Endothelial cell of umbilical vein (primary cell): ENCODE results near the gene NR2F2. TPM values are rescaled to one million over a fixed set of nuclear protein-coding genes. Genes with fewer than 3 reads are reported as not detected.

Source experiments
- BruUV-seq: library from RNA; stranded (reverse); fragments of 400-500 nt; replicated peaks from 2 replicates; lab custom pipeline; 2021; lab: Mats Ljungman, UMichigan
- CTCF ChIA-PET: fragments of 300-600, 350-600 bp; sonication (Branson Sonifier 250); formaldehyde crosslinking; loops from one replicate; lab custom pipeline; 2021; ENCODE audit warnings: antibody characterized with exemption, inconsistent platforms; lab: Charles Lee
- POLR2A ChIA-PET: fragments of 300-600, 350-600 bp; sonication (Branson Sonifier 250); formaldehyde crosslinking; loops from one replicate; lab custom pipeline; 2021; ENCODE audit warnings: antibody characterized with exemption, inconsistent platforms; lab: Charles Lee
- DNase-seq: peaks from one replicate; pipeline ENCODE4 v3.0.0-alpha.2; 2011; ENCODE audit warnings: low read depth, low spot score
- FAIRE-seq: peaks from 2 replicates; lab custom pipeline; 2011; peaks lifted over from hg19 to GRCh38; lab: Jason Lieb, UNC
- H2AFZ ChIP-seq: 2 replicates; pipeline ENCODE4 v1.6.0; 2012; ENCODE audit warnings: low read depth, low read length, control low read depth, inconsistent platforms
- H3K27ac ChIP-seq: 2 replicates; pipeline ENCODE4 v1.5.1; 2011; ENCODE audit warnings: low read depth, mild to moderate bottlenecking, control low read depth, low read length, moderate library complexity; ENCODE audit not compliant: insufficient read depth
- H3K27me3 ChIP-seq, 2 experiments: 2 replicates each; pipeline versions ENCODE4 v1.6.0 to v1.6.1; 2011; ENCODE audit warnings: low read length in 2 of 2, mixed read lengths in 1 of 2; ENCODE audit not compliant: control insufficient read depth in 2 of 2, insufficient read depth in 2 of 2
- H3K36me3 ChIP-seq, 2 experiments: 2 replicates in 1 of 2; 3 replicates in 1 of 2; pipeline ENCODE4 v1.5.1; 2011; ENCODE audit warnings: low read length in 2 of 2, mild to moderate bottlenecking in 1 of 2, moderate library complexity in 1 of 2; ENCODE audit not compliant: control insufficient read depth in 2 of 2, insufficient read depth in 2 of 2; ENCODE audit errors: extremely low read depth in 1 of 2
- H3K4me1 ChIP-seq: 3 replicates; pipeline ENCODE4 v1.5.1; 2011; ENCODE audit warnings: mild to moderate bottlenecking, low read length; ENCODE audit not compliant: control insufficient read depth, insufficient read depth; ENCODE audit errors: extremely low read depth
- H3K4me2 ChIP-seq: 2 replicates; pipeline ENCODE4 v1.6.1; 2011; ENCODE audit warnings: low read length, control low read depth, mixed read lengths; ENCODE audit not compliant: insufficient read depth
- H3K4me3 ChIP-seq, 3 experiments: fragments of 200-600 bp in 1 of 3; sonication (generic), shearing (Covaris generic) in 1 of 3; replicated peaks in 1 of 3; 2 replicates each; pipeline ENCODE4 v1.5.1; 2011 to 2016; ENCODE audit warnings: control low read depth in 3 of 3, low read length in 3 of 3, mild to moderate bottlenecking in 2 of 3, inconsistent platforms in 1 of 3, low read depth in 1 of 3, moderate library complexity in 1 of 3; ENCODE audit not compliant: insufficient read depth in 1 of 3
- H3K79me2 ChIP-seq: 2 replicates; pipeline ENCODE4 v1.6.0; 2012; ENCODE audit warnings: low read length, inconsistent platforms; ENCODE audit not compliant: control insufficient read depth, insufficient read depth
- H3K9ac ChIP-seq: replicated peaks from 2 replicates; pipeline ENCODE3; 2011; ENCODE audit warnings: low read length, control low read depth; ENCODE audit not compliant: insufficient read depth; ENCODE audit errors: extremely low read depth
- H3K9me1 ChIP-seq: replicated peaks from 3 replicates; pipeline ENCODE4 v1.6.0; 2011; ENCODE audit warnings: mild to moderate bottlenecking, low read length; ENCODE audit not compliant: control insufficient read depth, insufficient read depth; ENCODE audit errors: extremely low read depth
- H3K9me3 ChIP-seq: replicated peaks from 2 replicates; pipeline ENCODE4 v1.5.1; 2012; ENCODE audit warnings: low read length, inconsistent platforms; ENCODE audit not compliant: control insufficient read depth, insufficient read depth
- H4K20me1 ChIP-seq: replicated peaks from 2 replicates; pipeline ENCODE3; 2011; ENCODE audit warnings: mild to moderate bottlenecking, low read length; ENCODE audit not compliant: control insufficient read depth, insufficient read depth; ENCODE audit errors: extremely low read depth
- EZH2 ChIP-seq: IDR thresholded peaks from 2 replicates; pipeline ENCODE4 v1.6.1; 2012; ENCODE audit warnings: borderline replicate concordance, low read depth, mild to moderate bottlenecking, moderate library complexity, low read length, inconsistent platforms; ENCODE audit not compliant: severe bottlenecking
- FOS ChIP-seq: IDR thresholded peaks from 2 replicates; pipeline ENCODE4 v1.6.1; 2011; ENCODE audit warnings: mild to moderate bottlenecking, low read length, moderate library complexity, borderline replicate concordance; ENCODE audit not compliant: insufficient read depth
- GATA2 ChIP-seq: IDR thresholded peaks from 2 replicates; pipeline ENCODE4 v1.7.0; 2011; ENCODE audit warnings: low read depth, mild to moderate bottlenecking, moderate library complexity, mixed read lengths, low read length; ENCODE audit not compliant: insufficient read length, insufficient read depth
- JUN ChIP-seq: IDR thresholded peaks from 2 replicates; pipeline ENCODE4 v1.6.1; 2011; ENCODE audit warnings: borderline replicate concordance, low read depth; ENCODE audit not compliant: insufficient read length, insufficient read depth
- MYC ChIP-seq: IDR thresholded peaks from one replicate; pipeline ENCODE4 v1.6.1; 2011; ENCODE audit warnings: mild to moderate bottlenecking, low read depth, low read length
- POLR2A ChIP-seq: IDR thresholded peaks from 2 replicates; pipeline ENCODE4 v1.6.1; 2012; ENCODE audit warnings: low read depth, mild to moderate bottlenecking, control low read depth, low read length
- POLR2AphosphoS5 ChIP-seq: IDR thresholded peaks from 2 replicates; pipeline ENCODE4 v1.6.1; 2012; ENCODE audit warnings: low read depth, mild to moderate bottlenecking, control low read depth, low read length, moderate library complexity; ENCODE audit not compliant: insufficient read depth
- dilution Hi-C: fragments of 300-500 bp; cut with MboI; formaldehyde crosslinking; loops from one replicate; pipeline ENCODE4 v1.15.0; 2019; ENCODE audit warnings: low sequenced_read_pairs; ENCODE audit not compliant: extremely low pct_ligation_motif_present
- intact Hi-C: fragments of 100-400 bp; cut with micrococcal nuclease; formaldehyde crosslinking; loops from one replicate; pipeline ENCODE4 v1.10.0; 2022
- polyA plus RNA-seq, 4 experiments: library from polyadenylated mRNA; depleted of rRNA in 3 of 4; stranded (reverse) in 3 of 4; unstranded in 1 of 4; fragments of >200 nt; gene quantifications; 2 replicates each; pipeline versions ENCODE4 v1.2.1 to v1.2.3, GENCODE V29; 2011 to 2012; ENCODE audit warnings: missing spikeins in 1 of 4
- total RNA-seq: library from RNA; stranded (reverse); gene quantifications from 2 replicates; pipeline ENCODE4 v1.2.3, GENCODE V29; 2021
- TF ChIP-seq, protein P1 (sequence below), 2 donors: IDR thresholded peaks; 1 replicate in 1 of 2; 2 replicates in 1 of 2; pipeline ENCODE4 v1.5.1; 2011; ENCODE audit warnings: low read length in 2 of 2, mild to moderate bottlenecking in 2 of 2, moderate library complexity in 2 of 2, control low read depth in 1 of 2, inconsistent platforms in 1 of 2, low read depth in 1 of 2; ENCODE audit not compliant: insufficient read depth in 1 of 2; ENCODE audit errors: extremely low read depth in 1 of 2
- TF ChIP-seq, protein P2 (sequence below): IDR thresholded peaks from 2 replicates; pipeline ENCODE4 v1.6.1; 2011; ENCODE audit not compliant: insufficient read depth, insufficient read length

Gene NR2F2
- total and polyA plus RNA-seq, 2 donors (not counting 3 experiments of a cell fraction or from before 2014, with no cell fraction given), result 105 to 182 TPM

DNA sequence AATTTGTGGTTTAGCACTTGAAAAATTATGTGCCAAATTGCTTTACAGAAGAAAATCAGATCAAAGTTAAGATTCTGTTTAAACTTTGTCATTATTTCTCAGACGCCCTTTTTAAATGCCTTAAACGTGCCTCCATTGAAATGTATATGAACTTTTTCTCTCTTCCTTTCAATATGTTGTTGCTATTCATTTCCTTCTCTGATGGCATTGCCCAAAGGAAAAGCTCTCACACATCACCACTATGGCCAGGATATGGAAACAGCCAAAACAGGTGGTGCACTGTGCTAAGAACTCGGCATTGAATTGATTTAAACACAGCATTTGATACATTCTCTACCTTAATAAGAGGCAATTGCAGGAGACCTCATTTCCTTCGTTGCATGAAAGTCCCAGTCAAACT, 35.7 kb upstream of the NR2F2 start:
- Histone ChIP-seq H3K27me3 (no peaks in the 10 kb centered on the region), H3K9me1 (no peaks in the 10 kb centered on the region), H3K4me2 (no peak overlapping the region), H2AFZ (no peak overlapping the region), H3K4me1 (no peaks in the 10 kb centered on the region), H4K20me1 (no peaks in the 10 kb centered on the region), H3K9ac (no peak overlapping the region), H3K4me3 (no peak overlapping the region), H3K79me2 (no peaks in the 10 kb centered on the region), H3K27ac (no peak overlapping the region), H3K9me3 (no peaks in the 10 kb centered on the region), H3K36me3 (no peaks in the 10 kb centered on the region)
- intact Hi-C loops, result no loop called here
- BruUV-seq, result no TSS peak
- ChIA-PET POLR2A (no interaction called here), CTCF (no interaction called here)
- DNase-seq (no peak), FAIRE-seq (no peak)
- dilution Hi-C loops, result no loop called here
- TF ChIP-seq, protein P1, sequence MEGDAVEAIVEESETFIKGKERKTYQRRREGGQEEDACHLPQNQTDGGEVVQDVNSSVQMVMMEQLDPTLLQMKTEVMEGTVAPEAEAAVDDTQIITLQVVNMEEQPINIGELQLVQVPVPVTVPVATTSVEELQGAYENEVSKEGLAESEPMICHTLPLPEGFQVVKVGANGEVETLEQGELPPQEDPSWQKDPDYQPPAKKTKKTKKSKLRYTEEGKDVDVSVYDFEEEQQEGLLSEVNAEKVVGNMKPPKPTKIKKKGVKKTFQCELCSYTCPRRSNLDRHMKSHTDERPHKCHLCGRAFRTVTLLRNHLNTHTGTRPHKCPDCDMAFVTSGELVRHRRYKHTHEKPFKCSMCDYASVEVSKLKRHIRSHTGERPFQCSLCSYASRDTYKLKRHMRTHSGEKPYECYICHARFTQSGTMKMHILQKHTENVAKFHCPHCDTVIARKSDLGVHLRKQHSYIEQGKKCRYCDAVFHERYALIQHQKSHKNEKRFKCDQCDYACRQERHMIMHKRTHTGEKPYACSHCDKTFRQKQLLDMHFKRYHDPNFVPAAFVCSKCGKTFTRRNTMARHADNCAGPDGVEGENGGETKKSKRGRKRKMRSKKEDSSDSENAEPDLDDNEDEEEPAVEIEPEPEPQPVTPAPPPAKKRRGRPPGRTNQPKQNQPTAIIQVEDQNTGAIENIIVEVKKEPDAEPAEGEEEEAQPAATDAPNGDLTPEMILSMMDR (IDR thresholded peaks at IDR 0.05; ENCODE audit: extremely low read depth in 1 of 2, insufficient read depth in 1 of 2, low read depth in 1 of 2, low read length in 2 of 2), result no peak
- no peak for TF ChIP-seq POLR2AphosphoS5
- no peak for TF ChIP-seq EZH2
- TF ChIP-seq FOS, result no peak
- TF ChIP-seq, protein P2, sequence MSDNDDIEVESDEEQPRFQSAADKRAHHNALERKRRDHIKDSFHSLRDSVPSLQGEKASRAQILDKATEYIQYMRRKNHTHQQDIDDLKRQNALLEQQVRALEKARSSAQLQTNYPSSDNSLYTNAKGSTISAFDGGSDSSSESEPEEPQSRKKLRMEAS, result no peak
- no peak for TF ChIP-seq GATA2
- TF ChIP-seq MYC, result no peak
- no peak for TF ChIP-seq POLR2A
- TF ChIP-seq JUN, result no peak
